GM23338 (cell line): ENCODE results near the gene CPEB3.

Experiments
- CREB1 ChIP-seq: fragments of 250-450 bp; sonication (Bioruptor Pico); IDR thresholded peaks from 2 replicates; pipeline ENCODE4 v1.5.0; 2020; ENCODE audit warnings: low read depth, mild to moderate bottlenecking, moderate library complexity
- EZH2 ChIP-seq: fragments of 200-600 bp; sonication (generic); IDR thresholded peaks from one replicate; pipeline ENCODE4 v1.8.0; 2017; ENCODE audit warnings: antibody characterized with exemption, mild to moderate bottlenecking, low read depth; ENCODE audit not compliant: unreplicated experiment
- POLR2AphosphoS5 ChIP-seq: IDR thresholded peaks from 2 replicates; pipeline ENCODE4 v1.6.1; 2016; ENCODE audit warnings: antibody characterized with exemption, low read depth
- ZNF114 ChIP-seq: fragments of 250-450 bp; sonication (Bioruptor Pico); IDR thresholded peaks from 2 replicates; pipeline ENCODE4 v1.5.0; 2020; ENCODE audit warnings: mild to moderate bottlenecking, moderate library complexity
- TF ChIP-seq, protein P1 (sequence below): IDR thresholded peaks from one replicate; pipeline ENCODE4 v1.6.1; 2018; ENCODE audit warnings: antibody characterized with exemption; ENCODE audit not compliant: unreplicated experiment
- TF ChIP-seq, protein P2 (sequence below), 2 experiments: fragments of 200-600 bp in 1 of 2; sonication (generic) in 1 of 2; conservative IDR thresholded peaks; 2 replicates each; pipeline versions ENCODE4 v1.5.1 to v1.6.1; 2016 to 2017; ENCODE audit warnings: antibody characterized with exemption in 2 of 2, low read depth in 2 of 2, mild to moderate bottlenecking in 2 of 2, moderate library complexity in 1 of 2

GRCh38 chr10:92264249-92264648 lies 26.6 kb downstream of the CPEB3 start:
- TF ChIP-seq, protein P1, sequence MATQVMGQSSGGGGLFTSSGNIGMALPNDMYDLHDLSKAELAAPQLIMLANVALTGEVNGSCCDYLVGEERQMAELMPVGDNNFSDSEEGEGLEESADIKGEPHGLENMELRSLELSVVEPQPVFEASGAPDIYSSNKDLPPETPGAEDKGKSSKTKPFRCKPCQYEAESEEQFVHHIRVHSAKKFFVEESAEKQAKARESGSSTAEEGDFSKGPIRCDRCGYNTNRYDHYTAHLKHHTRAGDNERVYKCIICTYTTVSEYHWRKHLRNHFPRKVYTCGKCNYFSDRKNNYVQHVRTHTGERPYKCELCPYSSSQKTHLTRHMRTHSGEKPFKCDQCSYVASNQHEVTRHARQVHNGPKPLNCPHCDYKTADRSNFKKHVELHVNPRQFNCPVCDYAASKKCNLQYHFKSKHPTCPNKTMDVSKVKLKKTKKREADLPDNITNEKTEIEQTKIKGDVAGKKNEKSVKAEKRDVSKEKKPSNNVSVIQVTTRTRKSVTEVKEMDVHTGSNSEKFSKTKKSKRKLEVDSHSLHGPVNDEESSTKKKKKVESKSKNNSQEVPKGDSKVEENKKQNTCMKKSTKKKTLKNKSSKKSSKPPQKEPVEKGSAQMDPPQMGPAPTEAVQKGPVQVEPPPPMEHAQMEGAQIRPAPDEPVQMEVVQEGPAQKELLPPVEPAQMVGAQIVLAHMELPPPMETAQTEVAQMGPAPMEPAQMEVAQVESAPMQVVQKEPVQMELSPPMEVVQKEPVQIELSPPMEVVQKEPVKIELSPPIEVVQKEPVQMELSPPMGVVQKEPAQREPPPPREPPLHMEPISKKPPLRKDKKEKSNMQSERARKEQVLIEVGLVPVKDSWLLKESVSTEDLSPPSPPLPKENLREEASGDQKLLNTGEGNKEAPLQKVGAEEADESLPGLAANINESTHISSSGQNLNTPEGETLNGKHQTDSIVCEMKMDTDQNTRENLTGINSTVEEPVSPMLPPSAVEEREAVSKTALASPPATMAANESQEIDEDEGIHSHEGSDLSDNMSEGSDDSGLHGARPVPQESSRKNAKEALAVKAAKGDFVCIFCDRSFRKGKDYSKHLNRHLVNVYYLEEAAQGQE: no peak
- TF ChIP-seq, protein P2, sequence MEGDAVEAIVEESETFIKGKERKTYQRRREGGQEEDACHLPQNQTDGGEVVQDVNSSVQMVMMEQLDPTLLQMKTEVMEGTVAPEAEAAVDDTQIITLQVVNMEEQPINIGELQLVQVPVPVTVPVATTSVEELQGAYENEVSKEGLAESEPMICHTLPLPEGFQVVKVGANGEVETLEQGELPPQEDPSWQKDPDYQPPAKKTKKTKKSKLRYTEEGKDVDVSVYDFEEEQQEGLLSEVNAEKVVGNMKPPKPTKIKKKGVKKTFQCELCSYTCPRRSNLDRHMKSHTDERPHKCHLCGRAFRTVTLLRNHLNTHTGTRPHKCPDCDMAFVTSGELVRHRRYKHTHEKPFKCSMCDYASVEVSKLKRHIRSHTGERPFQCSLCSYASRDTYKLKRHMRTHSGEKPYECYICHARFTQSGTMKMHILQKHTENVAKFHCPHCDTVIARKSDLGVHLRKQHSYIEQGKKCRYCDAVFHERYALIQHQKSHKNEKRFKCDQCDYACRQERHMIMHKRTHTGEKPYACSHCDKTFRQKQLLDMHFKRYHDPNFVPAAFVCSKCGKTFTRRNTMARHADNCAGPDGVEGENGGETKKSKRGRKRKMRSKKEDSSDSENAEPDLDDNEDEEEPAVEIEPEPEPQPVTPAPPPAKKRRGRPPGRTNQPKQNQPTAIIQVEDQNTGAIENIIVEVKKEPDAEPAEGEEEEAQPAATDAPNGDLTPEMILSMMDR (conservative IDR thresholded peaks at IDR 0.05; ENCODE audit: low read depth in 2 of 2): no peak
- TF ChIP-seq CREB1: no peak
- no peak for TF ChIP-seq EZH2
- no peak for TF ChIP-seq POLR2AphosphoS5
- TF ChIP-seq ZNF114 (CRISPR knock-in tag): no peak
